GM11168 (cell line): ENCODE results near the gene HCRTR2.
"Not testable (repeated sequence)": the region's sequence is repeated elsewhere in the genome, so short reads cannot be mapped to it uniquely, and the experiment has no call there.

Experiments
- in situ Hi-C: fragments of 300-500 bp; cut with MboI; formaldehyde crosslinking; loops from one replicate; pipeline ENCODE4 v1.12.0; 2022; ENCODE audit warnings: low sequenced_read_pairs; ENCODE audit not compliant: unreplicated experiment

Gene HCRTR2

GRCh38 chr6:55210952-55211351, 36.6 kb downstream of the HCRTR2 start:
- in situ Hi-C loops = no loop called here

- in situ Hi-C loops = no loop called here
Observed at GRCh38 chr6:55212156-55212555, 37.8 kb downstream of the HCRTR2 start.

GRCh38 chr6:55220961-55221360, 46.6 kb downstream of the HCRTR2 start:
- in situ Hi-C loops = no loop called here

GRCh38 chr6:55227862-55228261, 53.5 kb downstream of the HCRTR2 start:
- in situ Hi-C loops = no loop called here

GRCh38 chr6:55239099-55239498, 64.8 kb downstream of the HCRTR2 start:
- in situ Hi-C loops = no loop called here

GRCh38 chr6:55240975-55241605, 66.8 kb downstream of the HCRTR2 start:
- in situ Hi-C loops = not testable (repeated sequence)

- in situ Hi-C loops = no loop called here
Observed at GRCh38 chr6:55250400-55250799, 76.1 kb downstream of the HCRTR2 start.

- in situ Hi-C loops = no loop called here
Observed at GRCh38 chr6:55255113-55255512, 80.8 kb downstream of the HCRTR2 start.

GRCh38 chr6:55260181-55260580, 85.9 kb downstream of the HCRTR2 start:
- in situ Hi-C loops = no loop called here

GRCh38 chr6:55265409-55266114, 91.2 kb downstream of the HCRTR2 start:
- in situ Hi-C loops = no loop called here

- in situ Hi-C loops = no loop called here
Observed at GRCh38 chr6:55266896-55267295, 92.6 kb downstream of the HCRTR2 start.

- in situ Hi-C loops = no loop called here
Observed at GRCh38 chr6:55276745-55277530, 102.6 kb downstream of the HCRTR2 start.

GRCh38 chr6:55277646-55278045, 103.3 kb downstream of the HCRTR2 start:
- in situ Hi-C loops = no loop called here

GRCh38 chr6:55281215-55281614, 106.9 kb downstream of the HCRTR2 start:
- in situ Hi-C loops = no loop called here

GRCh38 chr6:55282115-55282514, 107.8 kb downstream of the HCRTR2 start:
- in situ Hi-C loops = no loop called here

GRCh38 chr6:55286824-55287223, 112.5 kb downstream of the HCRTR2 start:
- in situ Hi-C loops = no loop called here

GRCh38 chr6:55290736-55291135, 116.4 kb downstream of the HCRTR2 start:
- in situ Hi-C loops = no loop called here

- in situ Hi-C loops = no loop called here
Observed at GRCh38 chr6:55293116-55293515, 118.8 kb downstream of the HCRTR2 start.

GRCh38 chr6:55297214-55297613, 122.9 kb downstream of the HCRTR2 start:
- in situ Hi-C loops = not testable (repeated sequence)

GRCh38 chr6:55299286-55299985, 125.1 kb downstream of the HCRTR2 start:
- in situ Hi-C loops = no loop called here

- in situ Hi-C loops = no loop called here
Observed at GRCh38 chr6:55304747-55305146, 130.4 kb downstream of the HCRTR2 start.
